ENCODE measurements around the gene CUTA.
A peak's percentile ranks its signal among the peaks of the same experiment; 100 is the strongest.

Gene CUTA

DNA sequence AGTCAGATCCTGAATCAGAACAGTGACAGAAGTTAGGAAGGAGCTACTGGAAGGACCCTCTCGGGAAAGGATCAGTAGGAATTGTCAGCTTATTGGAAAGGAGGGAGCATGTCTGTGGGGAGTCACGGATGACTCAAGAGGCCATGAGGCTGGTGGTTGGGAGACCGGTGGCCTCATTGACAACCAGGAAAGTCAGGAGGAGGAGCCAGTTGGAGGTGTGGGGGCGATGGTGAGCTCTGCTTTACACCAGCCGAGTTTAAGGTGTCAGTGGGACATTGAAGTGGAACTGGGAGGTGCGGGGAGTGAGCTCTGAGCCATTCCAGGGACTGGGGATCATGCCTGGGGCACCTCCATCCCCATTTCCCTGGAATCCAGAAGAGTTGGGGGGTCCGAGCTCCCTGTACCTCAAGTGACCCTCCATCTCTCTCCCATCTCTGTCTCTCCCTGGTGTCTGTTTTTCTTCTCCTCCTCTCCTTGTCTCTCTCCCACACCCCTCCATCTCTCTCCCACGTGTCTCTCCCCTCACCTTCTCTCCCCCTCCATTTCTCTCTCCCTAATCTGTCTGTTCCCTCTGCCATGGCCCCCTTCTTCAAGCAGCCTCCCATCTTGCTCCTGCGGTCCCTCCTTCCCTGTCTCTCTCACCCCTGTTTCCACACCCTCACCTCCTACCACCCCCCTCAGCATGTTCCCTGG is 22.2 kb upstream of the CUTA start:
- DNase-seq (ENCODE audit: low spot score), result no peak

DNA sequence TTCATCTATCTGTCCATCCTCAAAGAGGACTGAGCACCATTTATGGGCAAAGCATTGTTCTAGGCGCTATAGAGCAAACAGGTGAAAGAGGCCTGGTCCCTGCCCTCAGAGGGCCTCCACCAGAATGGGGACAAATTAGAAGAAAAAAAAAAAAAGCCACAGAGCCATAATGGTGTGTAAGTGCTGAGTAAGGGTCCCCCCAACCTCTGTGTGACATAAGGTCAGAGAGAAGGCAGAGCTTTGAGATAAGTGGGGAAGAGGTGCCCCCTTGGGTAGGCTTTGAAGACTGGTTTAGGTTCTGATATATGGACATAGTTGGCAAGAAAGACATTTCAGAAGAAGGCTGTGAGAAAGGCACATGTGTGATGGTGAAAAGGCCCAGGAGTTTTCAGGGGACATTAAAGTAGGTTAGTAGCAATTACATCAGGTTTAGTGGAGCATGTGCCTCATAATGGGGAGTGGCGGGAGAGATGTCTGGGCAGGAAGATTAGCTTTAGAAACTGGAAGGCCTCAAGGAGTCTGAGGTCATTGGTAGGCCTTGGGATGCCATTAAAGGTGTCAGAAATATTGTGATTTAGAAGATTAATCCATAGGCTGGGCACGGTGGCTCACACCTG is 21.2 kb upstream of the CUTA start:
- DNase-seq (ENCODE audit: low spot score), result no peak

DNA sequence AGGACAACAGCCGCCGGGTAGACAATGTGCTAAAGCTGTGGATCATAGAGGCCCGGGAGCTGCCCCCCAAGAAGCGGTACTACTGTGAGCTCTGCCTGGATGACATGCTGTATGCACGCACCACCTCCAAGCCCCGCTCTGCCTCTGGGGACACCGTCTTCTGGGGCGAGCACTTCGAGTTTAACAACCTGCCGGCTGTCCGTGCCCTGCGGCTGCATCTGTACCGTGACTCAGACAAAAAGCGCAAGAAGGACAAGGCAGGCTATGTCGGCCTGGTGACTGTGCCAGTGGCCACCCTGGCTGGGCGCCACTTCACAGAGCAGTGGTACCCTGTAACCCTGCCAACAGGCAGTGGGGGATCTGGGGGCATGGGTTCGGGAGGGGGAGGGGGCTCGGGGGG is 19.8 kb upstream of the CUTA start:
- no peak for DNase-seq (ENCODE audit: low spot score)

DNA sequence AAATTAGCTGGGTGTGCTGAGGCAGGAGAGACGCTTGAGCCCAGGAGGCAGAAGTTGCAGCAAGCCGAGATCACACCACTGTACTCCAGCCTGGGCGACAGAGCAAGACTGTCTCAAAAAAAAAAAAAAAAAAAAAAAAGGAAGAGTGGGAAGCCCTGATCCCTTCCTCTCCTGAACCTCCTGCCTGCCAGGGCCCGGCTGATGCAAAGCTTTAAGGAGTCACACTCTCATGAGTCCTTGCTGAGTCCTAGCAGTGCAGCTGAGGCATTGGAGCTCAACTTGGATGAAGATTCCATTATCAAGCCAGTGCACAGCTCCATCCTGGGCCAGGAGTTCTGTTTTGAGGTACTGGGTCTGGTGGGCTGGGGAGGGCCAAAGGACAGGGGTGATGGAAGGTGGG is 17.1 kb upstream of the CUTA start:
- no peak for DNase-seq (ENCODE audit: low spot score)

DNA sequence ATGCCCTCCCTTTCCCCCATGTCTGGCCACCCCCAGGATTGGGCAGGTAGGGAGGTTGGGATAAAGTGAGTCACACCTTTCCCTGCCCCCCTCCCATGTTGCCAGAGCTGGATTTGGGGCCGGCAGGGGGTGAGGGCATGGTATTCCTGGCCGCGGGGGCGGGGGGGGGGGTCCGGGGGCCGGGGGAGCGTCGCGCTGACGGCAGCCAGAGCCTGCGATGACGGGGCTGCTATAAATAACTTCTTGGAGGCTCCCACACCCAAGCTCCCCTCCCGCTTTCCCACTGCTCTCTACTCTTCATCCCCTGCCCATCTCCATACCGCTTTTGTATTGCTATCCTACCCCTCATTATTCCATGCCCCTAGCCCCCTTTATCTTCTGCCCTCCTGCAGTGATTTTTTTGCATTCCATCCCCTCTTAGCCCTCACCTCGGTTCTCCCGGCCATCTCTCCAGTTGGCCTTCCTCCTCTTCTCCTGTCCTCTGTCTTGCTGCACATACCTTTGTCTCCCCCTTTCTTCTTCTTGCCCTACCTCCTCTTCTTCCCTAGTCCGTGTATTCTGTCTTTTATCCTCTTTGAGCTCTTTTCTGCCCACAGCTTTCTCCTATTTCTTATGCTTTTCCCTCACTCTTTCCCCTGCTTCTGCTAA is 15.8 kb upstream of the CUTA start:
- no peak for DNase-seq (ENCODE audit: low spot score)

DNA sequence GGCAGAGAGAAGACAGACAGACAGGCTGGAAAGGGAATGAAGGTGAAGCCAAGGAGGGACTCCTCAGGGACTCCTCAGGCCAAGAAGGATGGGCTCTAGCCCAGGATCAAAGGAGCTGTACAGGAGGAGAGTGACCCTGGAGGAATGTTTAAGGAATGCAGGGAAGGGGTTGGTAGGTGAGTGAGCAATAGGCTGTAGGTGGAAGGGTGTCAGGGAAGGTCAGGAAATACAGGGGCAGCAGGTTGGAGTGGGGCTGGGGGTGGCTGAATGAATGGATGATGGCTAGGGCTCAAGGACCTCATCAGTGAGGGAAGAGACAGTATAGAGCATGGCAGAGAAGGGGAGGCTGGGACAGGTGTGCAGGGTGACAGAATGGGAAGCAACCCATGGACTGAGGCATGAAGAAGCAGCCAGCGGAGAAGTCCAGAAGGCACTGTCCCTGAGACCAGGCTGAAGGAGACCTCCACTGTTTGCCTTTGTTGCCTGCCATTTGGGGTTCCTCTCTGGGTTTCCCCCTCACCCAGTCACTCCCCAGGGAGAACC is 15.2 kb upstream of the CUTA start:
- DNase-seq (ENCODE audit: low spot score), result no peak

DNA sequence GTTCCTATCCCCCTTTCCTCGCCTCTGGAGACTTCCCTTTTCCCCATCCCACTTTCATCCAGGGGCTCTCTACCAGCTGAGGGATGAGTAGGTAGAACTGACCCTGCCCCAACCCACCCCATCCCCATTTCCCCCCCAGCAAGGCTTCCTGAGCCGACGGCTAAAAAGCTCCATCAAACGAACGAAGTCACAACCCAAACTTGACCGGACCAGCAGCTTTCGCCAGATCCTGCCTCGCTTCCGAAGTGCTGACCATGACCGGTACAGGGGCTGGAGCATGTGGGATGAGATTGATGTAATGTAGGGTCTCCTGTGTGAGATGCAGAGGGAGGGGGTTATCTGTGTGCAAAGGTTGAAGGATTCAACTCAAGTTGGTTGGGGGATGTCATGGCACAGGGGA is 14.6 kb upstream of the CUTA start:
- DNase-seq (ENCODE audit: low spot score), result no peak

DNA sequence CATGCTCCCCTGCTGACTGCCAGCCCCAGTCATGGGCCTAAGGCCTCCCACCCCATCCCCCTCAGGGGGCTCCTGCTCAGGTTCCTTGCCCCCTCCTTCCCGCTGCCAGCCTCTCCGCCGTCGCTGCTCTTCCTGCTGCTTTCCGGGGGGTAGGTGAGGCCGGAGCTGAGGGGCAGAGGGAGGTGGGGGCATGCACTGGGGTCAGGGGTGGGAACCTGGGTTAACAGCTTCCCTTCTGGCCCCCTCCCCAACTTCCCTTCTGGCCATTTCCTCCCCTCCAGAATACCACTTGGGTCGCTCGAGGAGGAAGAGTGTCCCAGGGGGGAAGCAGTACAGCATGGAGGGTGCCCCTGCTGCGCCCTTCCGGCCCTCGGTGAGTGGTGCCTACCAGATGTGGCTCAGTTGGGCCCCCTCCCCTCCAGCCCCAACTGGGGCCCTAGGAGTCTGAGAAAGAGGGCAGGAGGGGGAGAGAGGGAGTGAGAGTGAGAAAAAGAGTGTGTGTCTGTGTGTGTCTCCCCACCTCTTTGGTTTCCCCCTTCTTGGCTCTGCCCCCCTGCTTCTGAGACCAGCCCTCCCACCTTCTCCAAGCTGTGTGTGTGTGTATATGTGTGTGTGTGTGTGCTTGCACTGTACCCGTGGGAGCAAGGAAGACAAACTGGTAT is 14.1 kb upstream of the CUTA start:
- DNase-seq (ENCODE audit: low spot score), result no peak

DNA sequence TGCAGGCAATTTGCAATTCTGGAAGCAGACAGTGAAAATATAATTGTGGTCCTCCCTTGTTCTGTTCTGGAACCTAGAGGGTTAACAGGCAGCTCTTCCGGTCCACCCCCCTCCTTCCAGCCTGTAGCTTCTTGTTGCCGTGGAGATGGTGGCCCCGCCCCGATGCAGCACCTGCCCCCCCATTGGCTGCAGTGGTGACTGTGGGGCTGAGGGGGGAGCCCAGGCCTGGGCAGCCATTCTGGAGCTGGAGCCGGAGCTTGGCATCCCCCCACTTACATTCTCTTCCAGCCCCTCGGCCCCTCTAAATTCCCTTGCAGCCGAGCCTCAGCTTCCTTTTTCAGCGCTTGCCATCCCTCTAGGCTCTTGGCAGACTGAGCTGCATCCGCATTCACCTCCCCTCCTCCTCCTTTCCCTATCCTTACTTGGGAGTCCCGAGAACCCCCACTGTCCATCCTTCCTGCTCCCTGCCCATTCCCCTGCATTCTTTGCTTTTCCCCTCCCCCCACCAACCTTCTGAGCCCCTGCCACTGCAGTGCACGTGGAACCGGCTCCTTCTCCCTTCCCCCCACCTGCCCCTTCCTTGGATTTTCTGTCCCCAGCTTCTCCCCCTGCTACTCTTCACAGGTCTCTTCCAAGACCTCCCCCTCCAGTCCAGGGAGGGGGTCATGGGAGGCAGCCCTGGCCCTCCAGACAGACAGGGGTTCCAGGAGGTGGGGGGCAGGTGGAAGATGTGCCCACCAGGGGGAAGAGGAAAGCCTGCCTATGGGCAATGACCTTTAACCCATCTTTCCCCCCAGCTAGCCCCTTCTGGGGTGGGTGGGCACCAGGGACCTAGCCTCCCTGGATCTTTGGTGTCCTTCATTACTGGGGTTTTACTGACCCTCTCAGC is 13.3 kb upstream of the CUTA start:
- peak; percentile 77 for DNase-seq (ENCODE audit: low spot score)

DNA sequence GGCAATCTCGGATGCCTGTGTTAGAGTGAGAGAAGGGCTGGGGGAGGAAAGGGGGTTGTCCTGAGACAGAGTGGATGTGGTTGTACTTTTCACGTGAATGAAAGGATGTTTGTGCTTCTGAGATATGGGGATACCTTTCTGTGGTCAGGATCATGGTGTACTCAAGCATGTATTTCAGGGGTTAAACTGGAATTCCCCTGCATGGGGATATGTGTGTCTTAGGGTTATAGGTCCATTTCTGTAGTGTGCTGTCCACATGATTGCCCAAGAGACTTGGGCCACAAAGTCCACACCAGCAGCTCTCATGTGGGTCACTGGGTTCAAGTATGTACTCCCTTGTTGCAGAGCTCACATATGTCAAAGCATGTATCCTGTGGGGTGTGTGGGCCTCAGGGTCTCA is 12.4 kb upstream of the CUTA start:
- DNase-seq (ENCODE audit: low spot score), result no peak

DNA sequence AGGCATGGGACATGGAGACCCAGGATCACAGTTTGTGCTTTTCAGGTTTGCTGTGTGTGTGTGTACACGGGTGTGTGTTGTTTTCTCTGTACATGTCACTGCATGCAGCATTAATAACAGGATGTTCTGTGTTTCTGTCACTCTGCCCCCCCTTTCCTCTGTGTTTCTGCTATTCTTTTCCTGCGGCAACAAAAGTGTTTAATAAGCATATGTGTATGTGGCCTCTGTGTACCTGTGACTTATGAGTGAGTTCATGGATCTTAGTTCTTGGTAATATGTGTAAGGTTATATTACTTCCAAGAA is 11.8 kb upstream of the CUTA start:
- no peak for DNase-seq (ENCODE audit: low spot score)

DNA sequence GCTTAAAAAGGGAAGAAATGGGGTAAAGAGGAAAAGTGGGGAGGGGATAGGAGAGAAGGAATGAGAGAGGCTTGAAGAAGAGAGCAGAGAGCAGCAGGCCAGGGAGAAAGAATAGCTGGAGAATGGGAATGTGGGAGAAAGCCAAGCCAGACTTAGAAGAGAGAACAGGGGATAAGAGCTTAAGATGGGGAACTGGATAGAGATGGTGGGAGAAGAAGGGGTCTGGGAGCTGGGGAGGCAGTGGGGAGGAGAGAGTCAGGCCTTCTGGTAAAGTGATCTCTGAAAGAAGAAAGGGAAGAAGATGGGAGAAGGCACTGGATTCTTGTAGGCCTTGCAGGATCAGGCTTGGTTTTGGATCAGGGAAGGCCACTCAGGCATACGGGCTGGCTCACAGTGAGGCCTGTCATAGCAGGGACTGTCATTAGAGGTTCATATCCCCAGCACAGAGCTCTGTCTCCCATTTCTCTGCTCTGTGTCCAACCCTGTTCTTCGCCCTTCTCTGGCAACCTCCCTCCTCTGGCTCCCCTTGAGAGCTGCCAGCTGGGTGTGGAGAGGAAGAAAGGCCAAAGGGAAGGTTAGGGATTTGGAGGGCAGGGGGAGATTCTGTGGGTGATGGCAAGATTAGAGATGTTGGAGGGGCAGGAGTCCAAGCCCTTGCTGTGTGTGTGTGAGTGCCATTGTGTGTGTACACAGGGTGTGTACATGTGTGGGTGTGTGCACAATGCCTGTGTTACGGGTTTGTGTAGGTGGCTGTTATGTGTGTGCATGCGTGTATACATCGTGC is 11.3 kb upstream of the CUTA start:
- DNase-seq (ENCODE audit: low spot score), result no peak

DNA sequence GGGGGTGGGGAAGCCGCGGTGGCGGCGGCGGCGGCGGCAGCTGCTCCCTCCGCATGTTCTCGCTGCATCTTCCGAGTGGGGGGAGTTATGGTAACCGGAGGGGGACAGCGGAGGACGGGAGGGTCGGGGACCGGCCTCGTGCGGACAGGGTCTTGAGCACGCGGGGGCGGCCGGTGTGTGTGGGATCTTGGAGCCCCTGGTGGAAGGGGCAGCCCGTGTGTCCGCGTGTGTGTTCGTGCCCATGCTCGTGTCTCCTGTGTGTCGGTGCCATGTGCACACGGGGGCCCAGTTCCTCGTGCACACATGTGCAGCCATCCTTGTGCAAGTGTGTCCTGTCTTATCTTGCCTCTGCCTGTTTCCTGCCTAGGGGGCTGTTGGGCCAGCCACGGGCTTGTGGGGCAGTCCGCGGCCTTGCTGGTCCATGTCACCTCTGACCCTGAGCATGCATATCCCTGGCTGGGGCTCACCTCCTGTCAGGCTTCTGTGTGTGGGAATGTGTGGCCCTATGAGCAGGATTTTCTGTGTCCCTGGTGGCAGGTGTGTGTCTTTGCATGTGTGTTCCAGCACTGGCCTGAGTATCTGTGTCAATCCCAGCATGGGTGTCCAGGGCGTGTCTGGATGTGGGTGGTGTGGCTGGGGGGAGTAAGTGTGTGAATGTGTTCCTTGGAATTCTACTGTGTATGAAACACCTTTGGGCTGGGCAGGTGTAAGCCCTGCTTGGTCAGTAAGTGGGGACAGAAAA is 10.5 kb upstream of the CUTA start:
- no peak for DNase-seq (ENCODE audit: low spot score)

DNA sequence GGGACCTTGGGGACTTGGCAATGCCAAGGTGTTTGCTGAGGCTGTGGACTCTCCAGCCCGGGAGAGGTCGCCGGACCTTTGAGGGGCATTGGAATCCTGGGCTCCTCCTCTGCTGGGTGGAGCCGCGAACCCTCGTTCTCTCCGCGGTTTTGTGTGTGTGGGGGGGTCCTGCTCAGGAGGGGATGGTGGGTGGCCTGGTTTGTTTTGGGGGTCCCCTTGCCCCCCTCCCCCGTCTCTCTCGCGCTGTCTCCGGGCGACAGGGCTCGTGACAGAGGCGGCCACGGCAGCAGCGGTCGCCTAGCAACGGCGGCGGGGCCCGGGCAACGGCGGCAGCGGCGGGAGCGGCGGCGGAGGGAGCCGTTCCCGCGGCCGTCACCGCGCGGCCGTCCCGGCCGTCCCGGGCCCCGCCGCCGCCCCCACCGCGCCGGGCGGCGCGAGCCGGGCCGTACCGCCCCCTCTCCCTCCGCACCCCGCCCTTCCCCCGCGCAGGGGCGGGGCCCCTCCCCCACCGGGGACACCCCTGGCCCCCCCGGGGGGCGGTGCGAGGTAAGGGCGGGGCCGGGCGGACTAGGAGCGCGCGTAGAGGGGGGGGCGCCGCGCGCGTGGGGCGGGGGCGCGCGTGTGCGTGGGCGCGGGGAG is 9.8 kb upstream of the CUTA start:
- DNase-seq (ENCODE audit: low spot score), result no peak

DNA sequence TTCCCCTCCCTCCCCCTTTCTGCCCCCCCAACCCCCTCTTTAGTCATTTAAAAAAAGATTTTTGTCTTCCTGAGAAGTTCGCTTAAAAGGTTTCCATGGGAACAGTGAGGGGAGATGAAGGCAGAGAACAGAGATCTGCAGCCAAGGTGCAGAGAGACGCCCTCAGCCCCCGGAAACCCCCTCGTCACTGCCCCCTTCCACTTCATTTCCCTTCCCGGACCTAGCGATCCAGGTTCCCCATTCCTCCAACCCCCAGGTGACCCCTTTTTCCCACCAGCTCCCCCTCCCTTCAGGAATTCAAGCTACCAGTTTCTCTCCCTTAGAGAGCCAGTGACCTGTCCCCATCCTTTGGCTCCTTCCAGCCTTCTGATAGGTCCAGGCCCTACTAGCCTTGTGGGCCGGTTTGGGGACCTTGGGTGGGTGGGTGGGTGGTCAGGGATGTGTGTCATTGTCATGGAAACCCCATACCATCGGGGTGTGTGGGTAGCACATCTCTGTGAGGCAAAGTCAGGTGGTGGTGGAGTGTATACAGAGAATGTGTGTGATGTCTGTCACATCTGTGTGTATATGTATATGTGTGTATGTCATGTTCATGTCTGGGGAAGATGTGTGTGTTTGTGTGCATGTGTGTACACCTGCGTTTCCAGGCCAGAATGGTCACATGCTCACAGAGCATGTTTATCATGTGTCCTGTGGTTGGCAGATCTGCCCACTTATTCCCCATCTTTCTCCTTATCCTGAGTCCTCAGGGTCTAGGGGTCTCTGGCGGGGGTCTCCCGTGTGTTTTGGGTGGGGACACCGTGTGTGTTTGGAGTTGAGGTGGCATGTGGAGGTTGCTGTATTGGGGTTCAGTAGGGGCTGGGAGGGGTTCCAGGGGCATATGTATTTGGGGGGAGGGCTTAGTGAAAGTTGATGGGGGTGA is 8.9 kb upstream of the CUTA start:
- DNase-seq (ENCODE audit: low spot score), result no peak

DNA sequence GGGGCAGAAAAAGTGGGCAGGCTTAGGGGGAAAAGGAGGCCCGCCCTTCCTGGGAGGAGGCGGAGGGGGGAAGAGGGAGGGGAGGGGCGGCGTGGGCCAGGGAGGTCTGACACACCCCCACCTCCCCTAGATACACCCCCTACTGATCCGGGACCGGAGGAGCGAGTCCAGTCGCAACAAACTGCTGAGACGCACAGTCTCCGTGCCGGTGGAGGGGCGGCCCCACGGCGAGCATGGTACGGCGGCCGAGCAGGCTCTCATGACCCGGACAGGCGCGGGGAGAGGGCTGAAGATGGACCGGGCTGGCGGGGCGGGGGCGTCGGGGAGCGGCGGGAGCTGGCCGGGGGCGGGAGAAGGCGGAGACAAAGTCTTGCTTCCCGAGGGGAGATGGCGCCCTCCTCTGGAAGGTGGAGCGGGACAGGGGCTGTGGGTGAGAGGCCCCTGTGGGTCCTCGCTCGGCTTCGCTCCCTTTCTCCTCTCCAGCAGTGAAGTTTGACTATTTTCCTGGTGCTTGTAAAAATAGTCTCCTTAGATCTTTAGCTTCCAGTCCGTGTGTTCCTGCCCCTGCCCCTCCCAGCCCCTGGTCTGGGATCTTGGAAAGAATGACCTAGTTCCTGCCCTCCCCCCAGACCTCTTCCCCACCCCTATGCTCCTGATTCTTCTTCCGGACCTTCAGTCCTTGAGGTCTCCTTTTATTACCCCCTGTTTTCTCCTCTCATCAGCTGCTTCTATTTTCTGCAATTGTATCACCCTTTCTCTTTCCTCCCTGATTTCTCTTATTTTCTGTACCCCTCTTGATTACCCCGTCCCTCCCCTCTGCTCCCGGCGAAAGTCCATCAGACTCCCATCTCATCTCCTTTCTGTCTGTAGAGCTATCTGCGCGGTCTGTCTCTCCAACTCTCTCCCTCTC is 8.0 kb upstream of the CUTA start:
- peak; percentile 79 for DNase-seq (ENCODE audit: low spot score)

DNA sequence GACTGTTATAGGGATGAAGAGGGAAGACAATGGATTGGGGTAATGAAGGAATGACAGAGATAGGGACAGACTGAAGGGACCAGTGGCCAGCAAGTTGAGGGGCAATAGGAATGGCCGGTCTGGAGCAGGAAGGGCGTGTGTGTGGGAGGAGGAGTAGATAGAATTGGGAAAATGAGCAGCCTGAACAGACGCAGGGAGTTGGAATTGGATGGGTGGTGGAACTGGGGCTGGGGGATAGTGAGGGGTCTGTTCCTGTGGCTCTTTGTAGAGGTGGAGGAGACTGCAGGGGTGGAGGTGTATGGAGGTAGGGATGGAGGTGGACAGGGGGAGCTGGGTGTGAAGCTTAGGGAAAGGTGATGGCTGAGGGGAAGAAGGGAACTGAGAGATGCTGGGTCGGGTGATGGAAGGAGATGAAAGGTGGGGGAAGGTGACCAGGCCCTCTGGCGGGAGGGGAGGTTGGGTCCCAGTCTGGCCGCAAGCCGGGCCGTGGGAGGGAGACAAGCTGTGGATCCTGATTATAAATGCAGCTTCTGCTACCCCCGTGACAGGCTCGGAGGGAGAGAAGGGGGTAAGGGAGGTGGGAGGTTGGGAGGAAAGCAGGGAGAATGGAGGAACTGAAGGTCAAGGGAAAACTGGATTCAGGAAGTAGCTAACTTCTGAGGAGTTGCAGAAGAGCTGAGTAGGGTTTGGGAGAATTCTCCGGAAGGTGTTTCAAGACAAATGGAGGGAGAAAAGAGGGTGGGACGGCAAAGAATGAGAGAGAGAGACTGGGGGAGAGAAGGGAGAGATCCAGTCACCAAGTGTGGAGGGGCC is 7.2 kb upstream of the CUTA start:
- no peak for DNase-seq (ENCODE audit: low spot score)
